Ishikawa (cell line): Measurements from ENCODE around the gene AIG1.

Source experiments
- CEBPB ChIP-seq: IDR thresholded peaks from 2 replicates; pipeline ENCODE4 v1.6.1; 2012
- CREB1 ChIP-seq: IDR thresholded peaks from 2 replicates; pipeline ENCODE4 v1.6.1; 2012; ENCODE audit warnings: low read depth
- EGR1 ChIP-seq: IDR thresholded peaks from 2 replicates; pipeline ENCODE4 v1.6.1; 2012
- EP300 ChIP-seq: IDR thresholded peaks from 2 replicates; pipeline ENCODE4 v1.6.1; 2012; ENCODE audit warnings: borderline replicate concordance
- FOXM1 ChIP-seq: IDR thresholded peaks from 2 replicates; pipeline ENCODE4 v1.6.1; 2012; ENCODE audit warnings: low read depth, borderline replicate concordance
- NFIC ChIP-seq: IDR thresholded peaks from 2 replicates; pipeline ENCODE4 v1.6.1; 2012
- RAD21 ChIP-seq: IDR thresholded peaks from 2 replicates; pipeline ENCODE4 v1.6.1; 2012; ENCODE audit warnings: low read depth
- REST ChIP-seq: IDR thresholded peaks from 2 replicates; pipeline ENCODE4 v1.6.1; 2012; ENCODE audit warnings: low read depth, mild to moderate bottlenecking
- TAF1 ChIP-seq: IDR thresholded peaks from 2 replicates; pipeline ENCODE4 v1.6.1; 2012; ENCODE audit warnings: low read depth, mild to moderate bottlenecking
- TCF12 ChIP-seq: IDR thresholded peaks from 2 replicates; pipeline ENCODE4 v1.6.1; 2012; ENCODE audit warnings: low read depth
- TEAD4 ChIP-seq: IDR thresholded peaks from 2 replicates; pipeline ENCODE4 v1.6.1; 2012
- USF1 ChIP-seq: IDR thresholded peaks from 2 replicates; pipeline ENCODE4 v1.6.1; 2012
- YY1 ChIP-seq: IDR thresholded peaks from 2 replicates; pipeline ENCODE4 v1.6.1; 2012; ENCODE audit warnings: low read depth
- ZBTB7A ChIP-seq: IDR thresholded peaks from 2 replicates; pipeline ENCODE4 v1.6.1; 2012; ENCODE audit warnings: low read depth
- TF ChIP-seq, protein P1 (sequence below): IDR thresholded peaks from 2 replicates; pipeline ENCODE4 v1.6.1; 2012

The AIG1 gene

DNA sequence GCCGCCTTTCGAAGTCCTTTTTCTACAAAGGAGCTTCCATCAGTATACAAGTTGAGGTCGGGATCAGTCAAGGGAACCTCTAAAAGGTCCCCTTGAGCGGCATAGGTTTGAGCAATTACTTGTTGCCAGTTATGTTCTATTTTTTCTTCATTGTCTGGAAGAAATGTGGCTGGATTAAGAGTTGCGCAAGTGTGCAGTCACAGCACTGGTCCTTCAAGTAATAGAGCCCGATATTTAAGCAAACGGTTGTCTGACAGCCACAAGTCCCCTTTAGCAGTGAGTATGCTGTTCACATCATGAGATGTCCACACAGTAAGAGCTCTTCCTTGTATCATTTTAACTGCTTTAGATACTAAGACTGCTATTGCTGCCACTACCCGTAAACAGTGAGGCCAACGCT is 21.6 kb downstream of the AIG1 start:
- 0 out of 2 replicates have a peak, but pooled peaks have one; percentile 13 for TF ChIP-seq CEBPB

- TF ChIP-seq CREB1 = no peak
- TF ChIP-seq TAF1 = no peak
- TF ChIP-seq REST = no peak
- TF ChIP-seq FOXM1 = no peak
- TF ChIP-seq EGR1 = no peak
- TF ChIP-seq, protein P1, sequence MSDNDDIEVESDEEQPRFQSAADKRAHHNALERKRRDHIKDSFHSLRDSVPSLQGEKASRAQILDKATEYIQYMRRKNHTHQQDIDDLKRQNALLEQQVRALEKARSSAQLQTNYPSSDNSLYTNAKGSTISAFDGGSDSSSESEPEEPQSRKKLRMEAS = no peak
- TF ChIP-seq NFIC = no peak
- TF ChIP-seq USF1 = no peak
- TF ChIP-seq TEAD4 = no peak
- TF ChIP-seq ZBTB7A = no peak
- no peak for TF ChIP-seq EP300
- no peak for TF ChIP-seq TCF12
Measured at GRCh38 chr6:143087856-143088255, 27.2 kb downstream of the AIG1 start.

DNA sequence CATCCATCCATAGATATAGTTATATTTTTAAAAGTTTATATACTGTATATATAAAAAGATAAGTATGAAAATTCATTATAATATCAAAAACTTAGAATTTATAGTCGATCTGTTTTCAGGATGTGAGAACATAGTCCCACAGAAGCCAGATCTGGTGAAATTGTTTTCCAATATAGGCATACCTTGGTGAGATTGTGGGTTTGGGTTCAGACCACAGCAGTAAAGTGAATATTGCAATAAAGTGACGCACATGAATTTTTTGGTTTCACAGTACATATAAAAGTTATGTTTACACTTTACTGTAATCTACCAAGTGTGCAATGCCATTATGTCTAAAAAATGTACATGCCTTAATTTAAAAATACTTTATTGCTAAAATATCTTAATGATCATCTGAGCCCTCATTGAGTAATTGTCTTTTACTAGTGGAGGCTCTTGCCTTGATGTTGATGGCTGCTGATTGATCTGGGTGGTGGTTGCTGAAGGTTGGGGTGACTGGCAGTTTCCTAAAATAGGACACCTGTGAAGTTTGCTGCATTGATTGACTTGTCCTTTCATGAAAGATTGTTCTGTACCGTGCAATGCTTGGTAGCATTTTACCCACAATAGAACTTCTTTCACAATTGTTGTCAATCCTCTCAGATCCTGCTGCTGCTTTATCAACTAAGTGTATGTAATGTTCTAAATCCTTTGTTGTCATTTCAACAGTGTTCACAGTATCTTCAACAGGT is 29.8 kb downstream of the AIG1 start:
- TF ChIP-seq TCF12 (no peak), EP300 (no peak), YY1 (no peak), RAD21 (no peak), EGR1 (no peak), TEAD4 (no peak), CREB1 (no peak), NFIC (no peak), CEBPB (no peak), ZBTB7A (no peak), REST (no peak), FOXM1 (no peak), USF1 (no peak), TAF1 (no peak)
- TF ChIP-seq, protein P1 = no peak

DNA sequence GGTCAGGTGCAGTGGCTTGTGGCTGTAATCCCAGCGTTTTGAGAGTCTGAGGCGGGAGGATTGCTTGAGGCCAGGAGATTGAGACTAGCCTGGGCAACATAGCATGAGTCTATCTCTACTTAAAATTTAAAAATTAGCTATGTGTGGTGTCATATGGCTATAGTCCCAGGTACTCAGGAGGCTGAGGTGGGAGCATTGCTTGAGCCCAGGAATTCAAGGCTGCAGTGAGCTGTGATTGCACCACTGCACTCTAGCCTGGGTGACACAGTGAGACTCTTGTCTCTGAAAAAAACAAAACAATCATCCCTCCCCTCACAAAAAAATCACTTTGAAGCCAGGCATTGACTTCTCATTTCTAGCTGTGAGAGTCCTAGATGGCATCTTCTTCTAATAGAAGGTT is 32.1 kb downstream of the AIG1 start:
- TF ChIP-seq TEAD4 (no peak), YY1 (no peak), ZBTB7A (no peak), USF1 (no peak), TCF12 (no peak), CREB1 (no peak), FOXM1 (no peak), EGR1 (no peak), REST (no peak), NFIC (no peak), RAD21 (no peak), EP300 (no peak), CEBPB (no peak), TAF1 (no peak)
- TF ChIP-seq, protein P1 = no peak
